Esophagus squamous epithelium (tissue), 5 donors: Measurements from ENCODE around the gene RUNX1. TPM values are rescaled to one million over a fixed set of nuclear protein-coding genes. Genes with fewer than 3 reads are reported as not detected.
A peak's percentile ranks its signal among the peaks of the same experiment; 100 is the strongest.

Source experiments
- DNase-seq: peaks from one replicate; lab custom pipeline; 2025; lab: John Stamatoyannopoulos, UW
- H3K27ac ChIP-seq, 4 donors: fragments of 200-600 bp; sonication (generic); one replicate each; pipeline ENCODE4 v1.5.1; 2016 to 2019; ENCODE audit warnings: mild to moderate bottlenecking in 1 of 4
- H3K27me3 ChIP-seq, 4 donors: fragments of 200-600 bp; sonication (generic); 1 replicate in 3 of 4; 2 replicates in 1 of 4; pipeline versions ENCODE4 v1.5.1 to v1.6.0; 2017 to 2021; ENCODE audit warnings: antibody characterized with exemption in 1 of 4
- H3K36me3 ChIP-seq, 3 donors: fragments of 200-600 bp; sonication (generic); one replicate each; pipeline ENCODE4 v1.5.1; 2016 to 2019
- H3K4me1 ChIP-seq, 3 donors: fragments of 200-600 bp; sonication (generic); one replicate each; pipeline ENCODE4 v1.5.1; 2017 to 2019
- H3K4me3 ChIP-seq, 4 donors: fragments of 200-600 bp; sonication (generic); 1 replicate in 3 of 4; 2 replicates in 1 of 4; pipeline ENCODE4 v1.5.1; 2016 to 2019; ENCODE audit warnings: mild to moderate bottlenecking in 2 of 4, moderate library complexity in 1 of 4
- H3K9me3 ChIP-seq, 3 donors: fragments of 200-600 bp; sonication (generic); one replicate each; pipeline ENCODE4 v1.5.1; 2016 to 2019
- CTCF ChIP-seq, 6 experiments: fragments of 450-650 bp in 4 of 6; fragments of 200-600 bp in 2 of 6; sonication (generic) in 2 of 6; IDR thresholded peaks; one replicate each; pipeline ENCODE4 v1.5.1; 2016 to 2019; ENCODE audit warnings: antibody characterized with exemption in 6 of 6, mild to moderate bottlenecking in 4 of 6, moderate library complexity in 4 of 6
- POLR2A ChIP-seq, 4 donors: fragments of 450-650 bp; IDR thresholded peaks; one replicate each; pipeline ENCODE4 v1.6.1; 2017; ENCODE audit warnings: antibody characterized with exemption in 4 of 4, mild to moderate bottlenecking in 4 of 4, moderate library complexity in 3 of 4
- WGBS, 2 donors: methylation state at CpG; one replicate each; pipeline ENCODE4 v1.1.5; 2018; 5-methylcytosine and 5-hydroxymethylcytosine counted together
- intact Hi-C: fragments of 100-400 bp; cut with DNase I; formaldehyde crosslinking; loops from one replicate; pipeline ENCODE4 v1.15.0; 2022
- total RNA-seq, 4 donors: library from RNA; depleted of rRNA; stranded (reverse); fragments of >200 nt; gene quantifications; one replicate each; pipeline ENCODE4 v1.1.0, GENCODE V29; 2016
- donor health status: DM: yes; HTN: yes; CAD: no.

The RUNX1 gene
- total RNA-seq, 4 donors from 2014 or later = 8.2 to 25.4 (median 18.3) TPM

- intact Hi-C loops = no loop called here
- H3K9me3 ChIP-seq = no peaks in the 10 kb centered on the region
- peaks cover 0 to 8% (median 0%) of the 10 kb centered on the region in 4 donors for H3K27me3 ChIP-seq
- DNase-seq = no peak
- peaks cover 0 to 20% (median 0%) of the 10 kb centered on the region in 3 donors for H3K4me1 ChIP-seq
- no peaks in the 10 kb centered on the region for H3K36me3 ChIP-seq
- H3K27ac ChIP-seq = peak overlapping the region in 2 of 4 donors; percentile 4 to 13
- TF ChIP-seq POLR2A (IDR thresholded peaks at IDR 0.05) (no peak), CTCF (IDR thresholded peaks at IDR 0.05) (no peak)
- H3K4me3 ChIP-seq = no peak overlapping the region
- 44 to 54% methylated on average over 4 to 11 of the region's 13 CpGs for WGBS, 2 donors
Observed at GRCh38 chr21:34992736-34993398, 56.2 kb downstream of the RUNX1 start.

- TF ChIP-seq CTCF (IDR thresholded peaks at IDR 0.05) = no peak
- TF ChIP-seq POLR2A (IDR thresholded peaks at IDR 0.05) = no peak
- WGBS, 2 donors = 29% methylated on average over 1 of the region's 4 CpGs; no CpG with 5 or more reads in 1 of the 2 donors
Observed at GRCh38 chr21:34992180-34992579, 56.9 kb downstream of the RUNX1 start.

GRCh38 chr21:34991366-34991957 lies 57.6 kb downstream of the RUNX1 start:
- no peak for TF ChIP-seq POLR2A (IDR thresholded peaks at IDR 0.05)
- no peak for TF ChIP-seq CTCF (IDR thresholded peaks at IDR 0.05)
- intact Hi-C loops = no loop called here
- H3K27me3 ChIP-seq = peaks cover 0 to 8% (median 0%) of the 10 kb centered on the region in 4 donors
- H3K9me3 ChIP-seq = no peaks in the 10 kb centered on the region
- no peak for DNase-seq
- H3K27ac ChIP-seq = no peak overlapping the region
- 81 to 85% methylated on average over 8 to 10 of the region's 10 CpGs for WGBS, 2 donors
- no peaks in the 10 kb centered on the region for H3K36me3 ChIP-seq
- H3K4me1 ChIP-seq = peaks cover 0 to 26% (median 0%) of the 10 kb centered on the region in 3 donors
- H3K4me3 ChIP-seq = no peak overlapping the region

More at GRCh38 chr21:34992180-34992579, 56.9 kb downstream of the RUNX1 start:
- no peak overlapping the region for H3K4me3 ChIP-seq
- no peaks in the 10 kb centered on the region for H3K9me3 ChIP-seq
- no peak for DNase-seq
- H3K27ac ChIP-seq = no peak overlapping the region
- intact Hi-C loops = no loop called here
- no peaks in the 10 kb centered on the region for H3K36me3 ChIP-seq
- peaks cover 0 to 8% (median 0%) of the 10 kb centered on the region in 4 donors for H3K27me3 ChIP-seq
- peaks cover 0 to 20% (median 0%) of the 10 kb centered on the region in 3 donors for H3K4me1 ChIP-seq

- TF ChIP-seq CTCF (IDR thresholded peaks at IDR 0.05) = no peak
- no peak for TF ChIP-seq POLR2A (IDR thresholded peaks at IDR 0.05)
- peaks cover 0 to 8% (median 0%) of the 10 kb centered on the region in 4 donors for H3K27me3 ChIP-seq
- no peak overlapping the region for H3K4me3 ChIP-seq
- WGBS, 2 donors = 93 to 94% methylated on average over 3 to 5 of the region's 8 CpGs
- no peak overlapping the region for H3K27ac ChIP-seq
- H3K9me3 ChIP-seq = no peaks in the 10 kb centered on the region
- no peaks in the 10 kb centered on the region for H3K36me3 ChIP-seq
- DNase-seq = no peak
- intact Hi-C loops = no loop called here
- peaks cover 0 to 31% (median 0%) of the 10 kb centered on the region in 3 donors for H3K4me1 ChIP-seq
Observed at GRCh38 chr21:34990842-34991241, 58.3 kb downstream of the RUNX1 start.
